ENCODE results near the gene UGT1A9.

DNA sequence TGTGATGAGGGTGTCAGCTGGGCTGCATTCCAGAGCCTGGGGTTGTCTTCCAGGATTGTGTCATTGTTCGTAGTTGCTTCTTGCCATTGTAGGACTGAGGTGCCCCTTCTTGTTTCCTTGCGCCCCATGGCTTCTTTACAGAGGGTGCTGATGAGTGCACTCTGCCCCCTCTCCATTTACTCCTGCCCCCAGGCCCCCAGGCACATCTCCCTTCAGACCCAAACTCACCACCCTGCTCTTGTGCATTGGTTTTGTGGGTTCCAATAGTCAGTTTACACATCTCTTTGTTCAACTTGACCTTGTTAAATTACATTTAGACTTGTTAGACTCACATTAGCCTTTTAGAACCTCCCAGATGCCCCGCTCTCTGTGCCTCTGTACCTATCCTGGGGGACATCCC is 149.5 kb downstream of the UGT1A9 start:
- TF ChIP-seq, protein P1, sequence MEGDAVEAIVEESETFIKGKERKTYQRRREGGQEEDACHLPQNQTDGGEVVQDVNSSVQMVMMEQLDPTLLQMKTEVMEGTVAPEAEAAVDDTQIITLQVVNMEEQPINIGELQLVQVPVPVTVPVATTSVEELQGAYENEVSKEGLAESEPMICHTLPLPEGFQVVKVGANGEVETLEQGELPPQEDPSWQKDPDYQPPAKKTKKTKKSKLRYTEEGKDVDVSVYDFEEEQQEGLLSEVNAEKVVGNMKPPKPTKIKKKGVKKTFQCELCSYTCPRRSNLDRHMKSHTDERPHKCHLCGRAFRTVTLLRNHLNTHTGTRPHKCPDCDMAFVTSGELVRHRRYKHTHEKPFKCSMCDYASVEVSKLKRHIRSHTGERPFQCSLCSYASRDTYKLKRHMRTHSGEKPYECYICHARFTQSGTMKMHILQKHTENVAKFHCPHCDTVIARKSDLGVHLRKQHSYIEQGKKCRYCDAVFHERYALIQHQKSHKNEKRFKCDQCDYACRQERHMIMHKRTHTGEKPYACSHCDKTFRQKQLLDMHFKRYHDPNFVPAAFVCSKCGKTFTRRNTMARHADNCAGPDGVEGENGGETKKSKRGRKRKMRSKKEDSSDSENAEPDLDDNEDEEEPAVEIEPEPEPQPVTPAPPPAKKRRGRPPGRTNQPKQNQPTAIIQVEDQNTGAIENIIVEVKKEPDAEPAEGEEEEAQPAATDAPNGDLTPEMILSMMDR (IDR thresholded peaks at IDR 0.05) = no peak
- no peak for TF ChIP-seq POLR2A (IDR thresholded peaks at IDR 0.05)

All from thyroid gland (tissue), 4 donors.